ENCODE results near the gene SETDB1.

Gene SETDB1

GRCh38 chr1:150931773-150932172, 5.6 kb downstream of the SETDB1 start:
- no peak for DNase-seq

GRCh38 chr1:150944856-150945255, 18.7 kb downstream of the SETDB1 start:
- no peak for DNase-seq

GRCh38 chr1:150954708-150955107, 28.5 kb downstream of the SETDB1 start:
- no peak for DNase-seq

GRCh38 chr1:150955280-150955679, 29.1 kb downstream of the SETDB1 start:
- DNase-seq, result no peak

- DNase-seq, result no peak
Measured at GRCh38 chr1:150957666-150958065, 31.5 kb downstream of the SETDB1 start.

- no peak for DNase-seq
Measured at GRCh38 chr1:150960646-150961045, 34.5 kb downstream of the SETDB1 start.

- no peak for DNase-seq
Measured at GRCh38 chr1:150961756-150962155, 35.6 kb downstream of the SETDB1 start.

GRCh38 chr1:150963321-150964163, 37.4 kb downstream of the SETDB1 start:
- no peak for DNase-seq

- DNase-seq, result no peak
Measured at GRCh38 chr1:150964164-150964489, 38.0 kb downstream of the SETDB1 start.

- DNase-seq, result no peak
Measured at GRCh38 chr1:150965605-150966004, 39.4 kb downstream of the SETDB1 start.

- DNase-seq, result no peak
Measured at GRCh38 chr1:150966011-150966410, 39.8 kb downstream of the SETDB1 start.

- DNase-seq, result no peak
Measured at GRCh38 chr1:150967936-150968335, 41.8 kb downstream of the SETDB1 start.

- no peak for DNase-seq
Measured at GRCh38 chr1:150968491-150968890, 42.3 kb downstream of the SETDB1 start.

GRCh38 chr1:150969626-150970025, 43.5 kb downstream of the SETDB1 start:
- DNase-seq, result no peak

GRCh38 chr1:150970808-150971582, 44.8 kb downstream of the SETDB1 start:
- no peak for DNase-seq

GRCh38 chr1:150971583-150972416, 45.6 kb downstream of the SETDB1 start:
- DNase-seq, result no peak

- DNase-seq, result no peak
Measured at GRCh38 chr1:150972417-150972940, 46.3 kb downstream of the SETDB1 start.

- DNase-seq, result no peak
Measured at GRCh38 chr1:150973258-150973835, 47.2 kb downstream of the SETDB1 start.

- peak; percentile 5 for DNase-seq
Measured at GRCh38 chr1:150973836-150974579, 47.8 kb downstream of the SETDB1 start.

- DNase-seq, result peak; percentile 73
Measured at GRCh38 chr1:150974580-150975478, 48.7 kb downstream of the SETDB1 start, which contains the start of gene CERS2. Gene CERS2 (minus strand): TSS chr1:150974835. CDS start chr1:150969090, 5,745 bp downstream.

- DNase-seq, result no peak
Measured at GRCh38 chr1:150976401-150976821, 50.2 kb downstream of the SETDB1 start.

Measured in NCI-H2029 (cell line).